C4-2B (cell line): ENCODE measurements around the gene ACR.

Experiments used
- H3K27ac ChIP-seq: fragments of 450-650 bp; 2 replicates; pipeline ENCODE4 v1.5.1; 2017
- CTCF ChIP-seq: fragments of 450-650 bp; conservative IDR thresholded peaks from 2 replicates; pipeline ENCODE4 v1.5.1; 2017; ENCODE audit warnings: mild to moderate bottlenecking
- ZFX ChIP-seq: fragments of 450-650 bp; IDR thresholded peaks from 2 replicates; pipeline ENCODE4 v1.6.1; 2017

Gene ACR

GRCh38 chr22:50730941-50731661 is 6.9 kb upstream of the ACR start:
- TF ChIP-seq ZFX, result no peak
- TF ChIP-seq CTCF, result no peak
- no peak overlapping the region for H3K27ac ChIP-seq

GRCh38 chr22:50731811-50732624 is 6.0 kb upstream of the ACR start:
- H3K27ac ChIP-seq, result 0 out of 2 replicates have a peak overlapping the region, but pooled peaks have one; percentile 9
- no peak for TF ChIP-seq ZFX
- peak; percentile 96 for TF ChIP-seq CTCF

GRCh38 chr22:50732681-50733080 is 5.3 kb upstream of the ACR start:
- no peak for TF ChIP-seq CTCF
- TF ChIP-seq ZFX, result no peak
- H3K27ac ChIP-seq, result no peak overlapping the region

- no peak overlapping the region for H3K27ac ChIP-seq
Measured at GRCh38 chr22:50733521-50734342, 4.3 kb upstream of the ACR start.

GRCh38 chr22:50734343-50734771 is 3.6 kb upstream of the ACR start:
- no peak overlapping the region for H3K27ac ChIP-seq
- TF ChIP-seq CTCF (no peak), ZFX (no peak)

More at GRCh38 chr22:50733521-50734342, 4.3 kb upstream of the ACR start:
- TF ChIP-seq ZFX (no peak), CTCF (no peak)

- TF ChIP-seq ZFX (no peak), CTCF (no peak)
- no peak overlapping the region for H3K27ac ChIP-seq
Measured at GRCh38 chr22:50734986-50735738, 2.8 kb upstream of the ACR start.
